GM19043 (cell line): ENCODE results near the gene CDK15.
"Not testable (repeated sequence)": the region's sequence is repeated elsewhere in the genome, so short reads cannot be mapped to it uniquely, and the experiment has no call there.

Source experiments
- ATAC-seq: cut with Tn5 transposase; IDR thresholded peaks from one replicate; pipeline ENCODE4 v1.9.1; 2021; ENCODE audit warnings: low read depth; ENCODE audit not compliant: unreplicated experiment

Gene CDK15

DNA sequence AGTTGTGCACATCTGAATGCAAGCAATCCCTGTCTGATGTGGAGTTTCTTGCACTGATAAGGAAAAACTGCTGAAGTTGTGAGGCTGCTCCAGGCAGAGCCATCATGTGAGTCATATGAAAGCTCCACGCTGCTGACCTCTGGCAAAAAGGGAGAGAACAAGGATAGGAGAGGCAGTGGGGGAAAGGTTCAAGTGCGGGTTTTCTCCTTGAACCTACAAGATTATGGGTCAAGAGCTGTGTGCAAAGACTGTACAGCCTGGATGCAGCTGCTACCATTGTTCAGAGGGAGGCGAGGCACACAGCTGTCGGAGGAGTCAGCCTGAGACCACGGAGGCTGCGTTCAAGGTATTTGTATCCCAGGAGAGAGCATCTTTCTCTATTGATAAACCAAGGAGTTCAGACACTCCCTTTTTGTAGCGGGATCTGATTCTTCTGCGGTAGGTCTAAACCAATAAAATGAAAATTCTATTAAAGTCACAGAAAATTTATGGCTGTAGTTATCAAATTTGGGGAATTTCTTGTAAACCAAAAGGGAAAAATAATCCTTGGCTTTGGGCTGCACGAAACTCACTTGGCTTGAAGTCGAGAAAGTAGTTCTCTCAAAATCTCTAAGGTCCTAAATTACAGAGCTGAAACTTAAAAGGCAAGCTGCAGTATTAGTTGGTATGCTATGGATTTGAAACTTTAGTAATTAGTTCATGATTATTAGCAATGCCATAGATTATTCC, at the start of gene CDK15:
TSS of gene CDK15 (plus strand) at position 96 of the 729 bp plus-strand sequence. CDS start at position 224, 128 bp downstream.
- ATAC-seq: no peak

DNA sequence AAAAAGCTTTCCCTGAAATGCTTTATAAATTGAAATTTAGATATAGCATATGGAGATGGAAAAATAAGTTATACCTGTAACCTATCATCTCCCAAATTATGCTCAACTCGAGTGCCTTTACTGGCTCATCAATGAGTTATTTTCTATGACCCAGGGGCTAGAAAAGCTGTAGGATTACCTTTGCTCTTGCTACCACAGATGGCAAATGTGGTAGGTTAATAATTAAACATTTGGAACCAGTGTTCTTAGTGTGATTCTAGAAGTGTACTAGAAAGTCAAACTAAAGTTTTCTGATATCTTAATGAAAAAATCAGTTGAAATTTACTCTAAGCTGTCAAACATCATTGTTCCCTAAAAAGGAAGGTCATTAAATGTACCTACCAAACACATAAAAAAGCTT, 48.1 kb upstream of the CDK15 start:
- ATAC-seq: peak; percentile 61

DNA sequence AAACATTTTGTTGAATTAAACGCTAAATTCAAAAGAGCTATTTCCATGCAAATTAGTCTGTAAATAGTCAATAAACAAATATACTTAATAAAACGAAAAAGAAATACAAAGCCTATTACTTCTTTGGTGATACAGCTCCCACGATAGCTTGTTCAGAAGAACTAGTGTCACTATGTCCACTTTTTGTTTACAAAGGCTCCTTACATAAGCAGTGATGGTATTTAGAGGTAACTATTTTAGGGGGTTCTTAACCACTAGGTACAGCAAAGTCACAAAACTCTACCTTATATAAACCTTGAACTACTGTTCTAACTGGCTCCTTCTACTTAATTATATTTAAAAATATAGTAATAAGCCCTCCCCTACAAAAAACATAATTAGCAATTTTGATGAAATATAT, 47.5 kb upstream of the CDK15 start:
- ATAC-seq: no peak

DNA sequence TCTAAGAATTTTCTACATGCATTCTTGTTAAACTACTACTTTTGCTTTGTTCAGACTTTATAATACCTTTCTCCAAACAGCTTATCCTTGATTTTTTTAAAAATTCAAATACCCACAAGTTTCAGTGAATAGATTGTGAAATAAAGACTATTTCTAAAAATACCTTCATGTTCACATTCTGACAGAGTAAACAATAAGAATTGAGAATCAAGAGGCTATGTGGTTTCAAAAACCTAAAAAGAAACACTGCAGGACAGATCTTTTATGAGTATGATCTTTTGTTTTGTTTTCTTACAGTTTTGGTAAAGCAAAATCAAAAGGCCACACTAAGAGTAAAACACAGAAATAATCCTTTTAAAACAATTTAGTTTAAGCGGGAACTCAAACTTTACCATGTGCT, 46.8 kb upstream of the CDK15 start:
- ATAC-seq: peak; percentile 47

DNA sequence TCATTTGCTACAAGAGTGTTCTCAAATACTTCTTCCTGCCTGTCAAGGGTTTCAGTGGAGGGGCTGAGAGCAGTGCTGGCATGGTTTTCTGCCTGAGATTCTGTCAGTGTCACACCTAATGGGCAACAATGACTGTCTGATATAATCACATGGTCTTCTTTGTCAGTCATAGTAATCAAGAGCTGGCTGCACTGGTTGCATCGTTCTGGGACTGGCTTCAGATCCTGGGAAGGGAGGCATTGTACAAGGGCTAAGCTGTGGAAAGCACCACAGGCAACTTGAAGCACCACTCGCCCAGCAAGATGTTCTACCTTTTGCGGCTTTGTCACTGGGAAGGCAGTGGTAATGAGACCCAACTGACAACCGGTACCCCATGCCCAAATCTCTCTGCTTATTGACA, 45.2 kb upstream of the CDK15 start:
- ATAC-seq: no peak

DNA sequence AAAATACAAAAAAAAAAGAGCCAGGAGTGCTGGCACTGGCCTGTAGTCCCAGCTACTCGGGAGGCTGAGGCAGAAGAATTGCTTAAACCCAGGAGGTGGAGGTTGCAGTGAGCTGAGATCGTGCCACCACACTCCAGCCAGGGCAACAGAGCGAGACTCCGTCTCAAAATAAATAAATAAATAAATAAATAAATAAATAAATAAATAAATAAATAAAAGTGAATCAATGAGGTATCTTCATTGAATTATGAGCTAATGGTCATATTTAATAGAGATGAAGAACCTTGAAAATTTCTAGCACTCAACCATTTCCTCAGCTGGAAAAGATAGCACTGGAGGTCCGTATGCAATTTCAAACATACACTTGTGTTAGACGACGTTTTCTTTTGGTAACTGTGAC, 41.9 kb upstream of the CDK15 start:
- not testable (repeated sequence) for ATAC-seq

DNA sequence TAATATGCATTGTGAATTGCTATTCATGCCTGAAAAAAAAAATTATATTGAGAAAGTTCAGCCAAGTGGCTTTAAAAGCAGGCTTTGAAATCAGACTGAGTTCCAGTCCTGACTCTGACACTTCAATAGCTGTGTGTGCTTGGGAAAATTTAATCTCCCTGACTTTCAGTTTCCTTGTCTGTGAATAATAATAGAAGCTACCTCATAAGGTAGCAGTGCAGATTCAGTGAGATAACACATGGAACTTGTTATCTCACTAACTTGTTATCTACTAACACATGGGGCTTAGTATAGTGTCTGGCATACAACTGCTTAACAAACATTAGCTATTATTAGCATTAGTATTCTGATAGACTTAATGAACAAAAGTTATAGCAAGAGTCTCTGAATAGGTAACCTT, 40.5 kb upstream of the CDK15 start:
- no peak for ATAC-seq

DNA sequence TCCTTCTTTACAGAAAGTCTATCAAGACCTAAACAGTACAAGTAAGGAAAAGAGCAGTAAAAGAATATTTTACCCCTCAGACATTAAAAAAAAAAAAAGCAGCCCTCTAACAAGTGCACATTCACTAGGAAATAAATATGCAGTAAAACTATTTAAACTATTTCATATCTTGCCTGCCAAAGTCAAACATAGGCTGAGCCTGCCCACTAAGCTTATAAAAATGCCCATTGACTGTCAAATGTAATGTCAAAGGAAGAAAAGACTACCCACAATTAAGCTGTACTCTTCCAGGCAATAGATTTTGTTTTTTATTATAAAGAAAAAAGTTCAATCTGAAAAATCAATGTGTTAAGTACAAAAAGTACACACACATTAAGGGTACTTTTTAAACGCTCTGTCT, 37.4 kb upstream of the CDK15 start:
- no peak for ATAC-seq

DNA sequence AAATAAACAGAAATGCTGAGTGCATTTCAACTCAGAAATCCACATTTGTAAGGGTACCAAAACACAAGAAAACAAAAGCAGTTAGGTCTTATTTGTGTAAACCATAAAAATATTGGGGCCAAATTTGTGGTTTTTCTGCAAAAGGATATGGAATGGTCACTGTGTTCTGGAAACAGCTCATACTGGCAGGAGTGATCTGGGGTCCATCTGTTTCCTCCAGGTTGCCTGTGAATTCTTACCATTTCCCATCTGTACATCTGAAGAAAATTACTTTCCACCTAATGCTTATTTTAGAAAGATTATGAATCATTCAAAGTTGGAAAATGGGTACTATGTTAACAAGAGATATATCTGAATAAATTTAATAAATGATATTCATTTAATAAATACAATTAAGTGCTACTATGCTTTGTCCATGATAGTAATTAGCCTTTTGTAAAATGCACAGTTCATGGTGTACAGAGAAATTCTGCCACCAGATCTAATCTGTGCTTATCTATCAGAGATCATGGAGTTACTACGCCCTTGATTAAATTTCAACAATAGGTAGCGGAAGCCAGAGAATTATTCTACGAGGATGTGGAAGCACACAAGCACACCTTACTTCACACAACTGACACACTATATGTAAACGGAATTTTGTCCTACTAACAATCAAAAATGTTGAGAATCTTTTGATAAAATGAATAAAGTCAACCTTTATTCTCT, 36.5 kb upstream of the CDK15 start:
- ATAC-seq: no peak

DNA sequence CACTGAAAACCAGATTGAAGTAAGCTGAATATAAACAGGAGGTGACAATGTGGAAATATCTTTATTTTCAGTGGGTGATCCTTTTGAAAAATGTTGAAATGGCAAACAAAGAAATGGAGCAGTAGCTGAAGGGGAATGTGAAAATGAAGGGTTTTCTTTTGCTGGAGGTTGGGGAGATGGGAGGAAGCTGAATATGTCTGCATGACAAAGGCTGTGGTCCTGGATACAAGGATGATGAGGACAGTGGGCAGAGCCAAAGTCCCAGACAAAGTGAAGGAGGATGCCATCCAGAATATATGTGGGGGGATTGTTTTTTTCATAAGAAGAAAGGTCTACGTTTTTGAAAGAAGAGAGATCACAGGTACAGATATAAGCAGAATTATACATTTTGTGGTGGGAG, 32.3 kb upstream of the CDK15 start:
- ATAC-seq: no peak

DNA sequence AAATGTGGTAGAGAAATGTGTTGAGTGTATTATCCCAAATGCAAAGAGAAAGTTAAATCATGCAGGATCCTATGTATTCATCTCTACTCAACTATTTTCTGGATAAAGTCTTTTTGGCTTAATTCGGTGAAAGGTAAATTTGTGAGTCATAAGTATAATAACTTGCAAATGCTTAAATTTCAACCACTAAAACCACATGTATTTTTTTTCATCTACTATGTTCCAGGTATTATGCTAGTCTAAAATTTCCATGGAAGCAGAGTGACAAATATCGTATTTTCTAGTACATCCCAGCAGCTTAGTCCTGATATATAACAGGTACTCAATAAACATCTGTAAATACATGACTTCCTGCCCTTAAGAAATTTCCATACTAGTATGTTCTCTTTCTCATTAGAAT, 31.8 kb upstream of the CDK15 start:
- ATAC-seq: no peak

DNA sequence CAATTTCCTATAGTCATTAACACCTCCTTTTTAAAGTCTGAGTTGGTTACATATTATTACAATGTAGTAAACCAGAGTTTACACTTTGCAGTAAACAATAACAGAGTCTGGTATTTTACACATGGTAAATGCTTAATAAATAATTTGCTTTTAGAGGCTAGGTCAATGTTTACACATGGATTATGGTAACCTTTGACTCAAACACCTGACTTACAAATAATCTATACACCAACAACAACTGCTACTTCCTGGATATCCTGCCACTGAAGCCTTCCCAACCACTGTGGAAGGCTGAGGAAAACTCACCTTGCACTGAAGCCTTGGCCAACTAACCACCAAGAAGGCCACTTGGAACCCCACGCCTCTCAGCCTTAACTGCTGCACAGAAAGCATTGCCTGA, 31.0 kb upstream of the CDK15 start:
- no peak for ATAC-seq

DNA sequence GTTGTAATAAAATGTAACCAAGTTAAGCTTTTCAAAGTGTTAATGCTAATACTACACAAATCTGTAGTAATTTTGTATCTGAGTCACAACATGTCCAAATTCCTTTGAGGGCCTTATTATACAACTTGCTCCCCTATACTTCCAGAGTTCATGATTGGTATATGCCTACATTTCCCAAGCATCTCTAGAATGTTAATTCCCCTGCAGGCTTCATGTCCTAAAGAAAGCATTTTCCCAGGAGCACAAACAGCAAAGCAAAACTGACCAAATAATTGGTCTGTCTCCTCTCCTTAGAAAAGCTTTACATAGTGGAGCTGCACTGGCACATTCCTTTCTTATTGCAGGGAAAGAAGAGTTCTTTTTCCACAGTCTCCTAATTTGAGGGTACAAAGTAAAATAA, 29.3 kb upstream of the CDK15 start:
- ATAC-seq: no peak

DNA sequence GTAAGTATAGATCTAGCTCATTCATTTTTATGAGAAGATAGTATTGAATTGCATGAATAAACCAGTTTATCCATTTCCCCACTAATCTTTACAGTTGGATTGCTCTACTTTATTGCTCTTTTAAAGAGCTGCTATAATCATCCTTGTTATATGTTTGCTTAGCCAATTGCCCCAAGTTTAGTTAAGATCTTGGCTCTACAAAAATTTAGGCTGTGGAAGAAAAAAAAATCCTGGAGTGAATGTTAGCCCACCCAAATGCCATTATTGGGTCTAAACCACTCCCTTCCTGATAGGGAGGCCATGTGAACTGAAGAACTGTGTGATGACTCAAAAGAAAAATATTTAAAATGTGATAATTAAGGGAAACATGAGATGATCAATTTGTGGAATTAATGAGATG, 28.5 kb upstream of the CDK15 start:
- ATAC-seq: no peak

DNA sequence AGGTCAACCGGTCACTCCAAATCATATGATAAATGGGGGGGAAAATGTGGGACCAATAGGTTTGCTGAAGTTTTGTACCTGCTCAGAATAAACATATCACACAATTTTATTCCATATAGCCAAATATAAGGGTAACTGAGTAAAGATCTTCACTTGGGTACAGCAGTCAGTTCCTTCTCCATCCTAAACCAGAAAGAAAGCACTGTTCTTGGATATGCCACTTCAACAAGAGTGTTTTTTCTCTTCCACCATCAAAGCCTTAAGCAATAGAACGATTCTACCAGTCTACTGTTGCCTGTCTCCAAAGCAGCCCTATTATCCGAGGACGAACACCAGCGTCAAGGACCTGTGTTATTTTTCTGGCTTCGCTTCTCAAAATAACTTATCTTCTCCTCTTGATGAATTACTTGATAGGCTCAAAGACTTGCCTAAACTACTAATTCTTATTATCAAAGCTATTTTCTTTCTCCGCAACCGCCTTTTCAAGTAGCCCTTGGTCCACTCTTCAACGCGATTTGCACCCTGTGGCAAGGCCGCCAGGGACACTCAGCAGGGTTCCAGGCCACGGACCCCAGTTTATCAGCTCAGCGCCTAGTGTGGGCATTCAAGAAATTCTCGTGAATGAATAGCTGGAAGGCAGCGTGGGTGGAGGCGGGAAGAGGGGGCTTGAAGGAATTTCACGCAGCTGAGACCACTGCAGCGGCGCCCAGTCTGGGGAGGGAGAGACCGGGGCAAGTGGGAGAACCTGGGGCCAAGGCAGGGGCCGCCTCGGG, 26.2 kb upstream of the CDK15 start:
- no peak for ATAC-seq

DNA sequence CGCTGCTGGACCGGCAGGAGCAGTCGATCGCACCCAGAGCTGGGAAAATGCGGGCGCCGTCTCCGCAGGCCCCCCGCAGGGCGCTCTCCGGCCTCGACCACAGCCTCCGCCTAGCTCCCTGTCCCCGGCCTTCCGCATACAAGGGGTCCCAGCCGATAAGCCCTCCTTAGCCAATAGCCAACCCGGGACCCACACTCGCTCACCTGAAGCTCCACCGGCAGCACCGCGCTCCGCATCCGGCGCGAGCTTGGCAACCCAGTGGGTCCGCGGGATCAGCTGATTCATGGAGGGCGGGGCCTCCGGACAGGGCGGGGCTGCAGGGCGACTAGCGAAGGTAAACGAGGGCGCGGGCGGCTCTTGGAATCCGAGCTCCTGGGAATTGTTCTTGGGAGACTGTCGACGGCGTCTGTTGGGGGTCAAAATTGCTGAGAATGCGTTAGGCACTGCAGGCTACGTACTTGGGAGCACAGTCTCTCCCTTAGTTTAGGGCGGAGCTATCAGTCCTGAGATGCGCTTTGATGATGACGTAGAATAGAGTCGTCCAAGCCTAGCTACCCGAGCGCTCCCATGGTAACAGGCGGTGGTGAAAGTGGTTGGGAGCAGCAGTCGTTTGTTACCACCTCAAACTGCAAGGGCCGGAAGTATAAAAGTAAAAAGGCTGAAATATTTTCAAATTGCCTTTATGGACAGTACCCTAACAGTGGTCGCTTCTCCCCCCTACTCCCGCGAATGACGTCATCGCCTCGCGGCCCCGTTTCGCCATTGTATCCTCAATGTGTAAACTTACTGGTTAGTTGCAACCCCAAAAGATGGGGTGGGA, 25.5 kb upstream of the CDK15 start, which contains the start of gene ALS2:
TSS of gene ALS2 (minus strand) at position 260 of the 820 bp plus-strand sequence. CDS start 12,048 bp downstream, outside the sequence.
- peak; percentile 97 for ATAC-seq

DNA sequence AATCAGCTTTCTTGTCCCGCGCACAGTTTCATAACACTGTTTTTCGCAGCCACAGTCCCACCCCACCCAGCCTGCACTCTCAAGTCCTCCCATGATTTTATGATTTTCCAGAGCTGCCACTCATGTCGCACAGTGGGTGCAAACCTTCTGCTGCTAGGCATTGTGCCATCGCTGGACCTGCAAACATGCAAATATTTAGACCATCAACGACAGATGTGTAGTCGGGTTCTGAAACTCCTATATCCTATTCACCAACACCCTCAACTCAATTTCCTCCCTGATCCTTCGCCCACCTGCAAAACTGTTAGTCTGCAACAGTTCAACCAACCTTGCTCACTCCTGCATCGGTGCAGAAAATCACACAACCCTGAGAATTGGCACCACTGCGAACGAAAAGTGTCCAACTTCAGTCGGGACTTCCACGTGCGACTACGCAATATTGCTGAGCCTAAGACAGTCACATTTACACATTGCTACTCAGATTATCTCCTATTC, 24.7 kb upstream of the CDK15 start:
- no peak for ATAC-seq

DNA sequence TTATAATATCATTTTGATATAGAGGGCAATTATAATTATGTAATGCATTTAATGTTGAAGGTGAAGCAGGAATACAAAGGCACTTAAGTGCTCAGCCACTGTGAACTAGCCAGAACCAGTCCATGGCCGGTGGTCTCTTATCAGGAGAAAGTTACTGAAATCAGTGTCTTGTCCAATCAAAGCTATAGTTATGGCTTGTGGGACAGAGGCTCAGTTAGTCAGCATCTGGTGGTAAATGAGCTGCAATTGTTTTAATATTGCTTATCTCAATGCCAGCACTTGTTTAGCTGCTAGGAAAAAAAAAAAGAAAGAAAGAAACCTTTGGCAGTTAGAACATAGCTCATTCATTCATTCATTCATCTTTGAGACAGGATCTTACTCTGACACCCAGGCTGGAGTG, 21.8 kb upstream of the CDK15 start:
- ATAC-seq: no peak

DNA sequence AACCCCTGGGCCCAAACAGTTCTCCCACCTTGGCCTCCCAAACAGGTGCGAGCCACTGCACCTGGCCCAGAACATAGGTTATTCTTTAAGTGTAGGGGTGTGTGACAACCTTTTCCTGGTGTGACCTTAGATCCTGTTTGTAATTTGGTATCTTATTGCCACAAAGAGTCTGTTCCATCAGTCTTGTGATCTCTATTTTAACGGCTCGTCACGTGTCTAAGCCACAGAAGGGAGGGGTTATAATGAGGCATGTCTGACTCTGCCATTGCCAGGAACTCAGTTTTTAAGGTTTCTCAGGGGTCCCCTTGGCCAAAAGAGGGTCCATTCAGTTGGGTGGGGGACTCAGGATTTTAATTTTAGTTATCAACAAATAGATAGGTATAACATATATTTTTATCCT, 21.2 kb upstream of the CDK15 start:
- no peak for ATAC-seq

DNA sequence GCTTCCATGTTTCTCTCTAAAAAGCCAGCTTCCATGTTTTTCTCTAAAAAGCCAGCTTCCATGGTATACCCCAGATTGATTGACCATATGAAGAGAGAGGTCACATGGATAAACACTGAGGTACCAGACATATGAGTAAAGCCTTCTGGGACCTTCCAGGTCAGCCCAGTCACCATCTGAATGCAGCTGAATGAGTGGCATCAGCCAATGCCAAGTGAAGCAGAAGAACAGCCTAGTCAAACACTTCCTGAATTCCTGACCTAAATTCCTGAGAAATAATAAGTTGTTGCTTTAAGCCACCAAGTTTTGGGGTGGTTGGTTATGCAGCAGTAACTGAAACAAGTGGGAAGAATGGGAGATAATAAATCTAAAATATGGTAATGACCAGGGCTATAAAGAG, 19.9 kb upstream of the CDK15 start:
- ATAC-seq: no peak
